ENCODE measurements around the gene COL5A1.

COL5A1 gene

GRCh38 chr9:134815435-134816214, 174.0 kb downstream of the COL5A1 start:
- H3K4me2 ChIP-seq (ENCODE audit: low read length) = no peak overlapping the region
- H3K9me2 ChIP-seq (ENCODE audit: low read depth, low read length) = no peaks in the 10 kb centered on the region
- no peaks in the 10 kb centered on the region for H4K20me1 ChIP-seq (ENCODE audit: insufficient read depth, low read length)
- H2AFZ ChIP-seq (ENCODE audit: low read length) = no peak overlapping the region
- no peaks in the 10 kb centered on the region for H3K79me2 ChIP-seq (ENCODE audit: insufficient read depth, low read length)
- H3K9me3 ChIP-seq (ENCODE audit: low read length) = no peaks in the 10 kb centered on the region
- no peak overlapping the region for H3K27ac ChIP-seq (ENCODE audit: low read depth, low read length, poor library complexity, severe bottlenecking)
- no peaks in the 10 kb centered on the region for H3F3A ChIP-seq (ENCODE audit: insufficient read depth, low read length)
- peaks cover 7% of the 10 kb centered on the region; the same call in 1 of the 2 replicates for H3K27me3 ChIP-seq (ENCODE audit: insufficient read depth, low read length)
- no peak overlapping the region for H3K4me3 ChIP-seq (ENCODE audit: low read depth, low read length, poor library complexity, severe bottlenecking)
- no peak overlapping the region for H3K9ac ChIP-seq (ENCODE audit: low read length)
- H3K36me3 ChIP-seq (ENCODE audit: insufficient read depth, low read length) = no peaks in the 10 kb centered on the region
- no peaks in the 10 kb centered on the region for H3K4me1 ChIP-seq (ENCODE audit: insufficient read depth, low read length, severe bottlenecking)
- TF ChIP-seq EZH2 (IDR thresholded peaks at IDR 0.05; ENCODE audit: borderline replicate concordance, low read length) (no peak), CTCF (IDR thresholded peaks at IDR 0.05; ENCODE audit: low read length) (no peak)

- H3K4me3 ChIP-seq (ENCODE audit: low read depth, low read length, poor library complexity, severe bottlenecking) = no peak overlapping the region
Measured at GRCh38 chr9:134816264-134816663, 174.7 kb downstream of the COL5A1 start.

GRCh38 chr9:134818000-134818568, 176.5 kb downstream of the COL5A1 start:
- H3F3A ChIP-seq (ENCODE audit: insufficient read depth, low read length) = no peaks in the 10 kb centered on the region
- H3K4me3 ChIP-seq (ENCODE audit: low read depth, low read length, poor library complexity, severe bottlenecking) = no peak overlapping the region
- H4K20me1 ChIP-seq (ENCODE audit: insufficient read depth, low read length) = no peaks in the 10 kb centered on the region
- H3K9me3 ChIP-seq (ENCODE audit: low read length) = no peaks in the 10 kb centered on the region
- H3K9me2 ChIP-seq (ENCODE audit: low read depth, low read length) = no peaks in the 10 kb centered on the region
- H3K4me1 ChIP-seq (ENCODE audit: insufficient read depth, low read length, severe bottlenecking) = peaks cover 1% of the 10 kb centered on the region
- no peak overlapping the region for H3K9ac ChIP-seq (ENCODE audit: low read length)
- H3K4me2 ChIP-seq (ENCODE audit: low read length) = no peak overlapping the region
- H2AFZ ChIP-seq (ENCODE audit: low read length) = no peak overlapping the region
- no peak for TF ChIP-seq CTCF (IDR thresholded peaks at IDR 0.05; ENCODE audit: low read length)
- no peak for TF ChIP-seq EZH2 (IDR thresholded peaks at IDR 0.05; ENCODE audit: borderline replicate concordance, low read length)
- H3K36me3 ChIP-seq (ENCODE audit: insufficient read depth, low read length) = no peaks in the 10 kb centered on the region
- peaks cover 4% of the 10 kb centered on the region; the same call in 1 of the 2 replicates for H3K27me3 ChIP-seq (ENCODE audit: insufficient read depth, low read length)
- no peak overlapping the region for H3K27ac ChIP-seq (ENCODE audit: low read depth, low read length, poor library complexity, severe bottlenecking)
- H3K79me2 ChIP-seq (ENCODE audit: insufficient read depth, low read length) = no peaks in the 10 kb centered on the region

More at GRCh38 chr9:134816264-134816663, 174.7 kb downstream of the COL5A1 start:
- Histone ChIP-seq H3K27ac (ENCODE audit: low read depth, low read length, poor library complexity, severe bottlenecking) (no peak overlapping the region), H3K79me2 (ENCODE audit: insufficient read depth, low read length) (no peaks in the 10 kb centered on the region), H4K20me1 (ENCODE audit: insufficient read depth, low read length) (no peaks in the 10 kb centered on the region), H3K4me2 (ENCODE audit: low read length) (no peak overlapping the region), H3K27me3 (ENCODE audit: insufficient read depth, low read length) (peaks cover 7% of the 10 kb centered on the region; the same call in 1 of the 2 replicates), H3K9ac (ENCODE audit: low read length) (no peak overlapping the region), H3K9me2 (ENCODE audit: low read depth, low read length) (no peaks in the 10 kb centered on the region), H3K9me3 (ENCODE audit: low read length) (no peaks in the 10 kb centered on the region), H3F3A (ENCODE audit: insufficient read depth, low read length) (no peaks in the 10 kb centered on the region), H2AFZ (ENCODE audit: low read length) (no peak overlapping the region), H3K4me1 (ENCODE audit: insufficient read depth, low read length, severe bottlenecking) (no peaks in the 10 kb centered on the region), H3K36me3 (ENCODE audit: insufficient read depth, low read length) (no peaks in the 10 kb centered on the region)
- TF ChIP-seq CTCF (IDR thresholded peaks at IDR 0.05; ENCODE audit: low read length) = no peak
- no peak for TF ChIP-seq EZH2 (IDR thresholded peaks at IDR 0.05; ENCODE audit: borderline replicate concordance, low read length)

Measured in OCI-LY1 (cell line).